ENCODE data around the gene MVB12B.

MVB12B gene

GRCh38 chr9:126440940-126441339, 114.3 kb downstream of the MVB12B start:
- Histone ChIP-seq H3K9me3 (ENCODE audit: insufficient read depth, low read length) (no peaks in the 10 kb centered on the region), H4K20me1 (ENCODE audit: insufficient read depth, low read length) (no peaks in the 10 kb centered on the region), H3K4me3 (ENCODE audit: low read length) (no peak overlapping the region), H3K4me1 (ENCODE audit: low read length) (peaks cover 19% of the 10 kb centered on the region), H3K4me2 (ENCODE audit: low read length) (no peak overlapping the region), H3K9ac (ENCODE audit: low read length) (no peak overlapping the region), H3K27ac (ENCODE audit: low read length) (no peak overlapping the region), H3K79me2 (ENCODE audit: low read length) (no peaks in the 10 kb centered on the region), H3K36me3 (replicated peaks; ENCODE audit: low read depth, low read length) (no peaks in the 10 kb centered on the region), H3K27me3 (ENCODE audit: low read depth, low read length) (peaks cover 18% of the 10 kb centered on the region; the same call in 1 of the 2 replicates), H2AFZ (ENCODE audit: low read depth, low read length) (no peak overlapping the region)
- TF ChIP-seq EZH2phosphoT487 (IDR thresholded peaks at IDR 0.05; ENCODE audit: low read depth) (no peak), CTCF (IDR thresholded peaks at IDR 0.05; ENCODE audit: low read depth, low read length) (no peak)

GRCh38 chr9:126442636-126443035, 116.0 kb downstream of the MVB12B start:
- no peaks in the 10 kb centered on the region for H4K20me1 ChIP-seq (ENCODE audit: insufficient read depth, low read length)
- no peaks in the 10 kb centered on the region for H3K9me3 ChIP-seq (ENCODE audit: insufficient read depth, low read length)
- no peak for TF ChIP-seq EZH2phosphoT487 (IDR thresholded peaks at IDR 0.05; ENCODE audit: low read depth)
- no peak for TF ChIP-seq CTCF (IDR thresholded peaks at IDR 0.05; ENCODE audit: low read depth, low read length)
- H3K4me3 ChIP-seq (ENCODE audit: low read length) = no peak overlapping the region
- no peak overlapping the region for H3K4me2 ChIP-seq (ENCODE audit: low read length)
- no peaks in the 10 kb centered on the region for H3K36me3 ChIP-seq (replicated peaks; ENCODE audit: low read depth, low read length)
- peaks cover 19% of the 10 kb centered on the region for H3K4me1 ChIP-seq (ENCODE audit: low read length)
- no peak overlapping the region for H2AFZ ChIP-seq (ENCODE audit: low read depth, low read length)
- no peaks in the 10 kb centered on the region for H3K79me2 ChIP-seq (ENCODE audit: low read length)
- H3K27me3 ChIP-seq (ENCODE audit: low read depth, low read length) = peaks cover 2% of the 10 kb centered on the region; the same call in 1 of the 2 replicates
- no peak overlapping the region for H3K27ac ChIP-seq (ENCODE audit: low read length)
- no peak overlapping the region for H3K9ac ChIP-seq (ENCODE audit: low read length)

DNA sequence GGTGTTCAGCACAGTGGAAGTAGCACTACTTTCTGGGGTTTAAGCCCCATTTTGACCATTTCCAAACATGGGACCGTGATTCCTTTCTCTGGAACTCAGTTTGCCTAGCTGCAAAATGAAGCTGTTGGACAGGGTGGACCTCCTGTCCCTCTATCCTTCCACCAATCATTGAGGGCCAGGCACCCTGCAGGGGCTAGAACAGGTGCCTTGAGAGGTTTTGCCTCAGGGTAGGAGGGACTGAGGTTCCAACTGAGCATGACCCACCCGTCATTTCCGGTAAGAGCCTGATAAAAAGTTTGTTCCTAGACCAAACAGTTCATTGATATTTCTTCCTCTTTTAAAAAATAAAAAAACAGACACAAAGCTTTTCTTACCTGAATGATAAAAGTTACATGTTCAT, 116.5 kb downstream of the MVB12B start:
- H2AFZ ChIP-seq (ENCODE audit: low read depth, low read length) = no peak overlapping the region
- no peak overlapping the region for H3K4me2 ChIP-seq (ENCODE audit: low read length)

DNA sequence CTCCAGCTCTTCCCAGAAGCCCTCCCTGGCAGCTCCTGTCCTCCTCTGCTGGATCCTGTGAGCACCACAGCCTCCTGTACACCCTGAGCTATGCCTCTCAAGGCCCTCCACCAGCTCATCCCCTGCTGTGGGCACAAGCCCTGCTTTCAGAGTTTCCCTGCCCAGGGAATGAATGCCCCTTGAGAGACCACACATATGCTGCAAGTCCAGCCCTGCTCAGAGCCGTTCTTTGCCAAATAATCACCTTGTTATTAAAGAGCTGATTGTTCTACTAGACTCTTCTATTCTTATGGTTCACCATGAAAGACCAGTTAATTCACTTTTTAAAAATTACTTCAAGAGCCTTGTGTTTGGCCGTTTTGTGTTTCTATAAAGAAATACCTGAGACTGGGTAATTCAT, 121.5 kb downstream of the MVB12B start:
- Histone ChIP-seq H4K20me1 (ENCODE audit: insufficient read depth, low read length) (no peaks in the 10 kb centered on the region), H3K4me3 (ENCODE audit: low read length) (no peak overlapping the region), H3K4me1 (ENCODE audit: low read length) (peaks cover 11% of the 10 kb centered on the region), H3K79me2 (ENCODE audit: low read length) (no peaks in the 10 kb centered on the region), H3K27me3 (ENCODE audit: low read depth, low read length) (0 out of 2 replicates have a peak, but pooled peaks cover 3% of the 10 kb centered on the region), H3K9me3 (ENCODE audit: insufficient read depth, low read length) (no peaks in the 10 kb centered on the region), H2AFZ (ENCODE audit: low read depth, low read length) (no peak overlapping the region), H3K36me3 (replicated peaks; ENCODE audit: low read depth, low read length) (no peaks in the 10 kb centered on the region), H3K4me2 (ENCODE audit: low read length) (no peak overlapping the region), H3K27ac (ENCODE audit: low read length) (no peak overlapping the region), H3K9ac (ENCODE audit: low read length) (no peak overlapping the region)
- TF ChIP-seq EZH2phosphoT487 (IDR thresholded peaks at IDR 0.05; ENCODE audit: low read depth) (no peak), CTCF (IDR thresholded peaks at IDR 0.05; ENCODE audit: low read depth, low read length) (no peak)

More for the DNA sequence above, 116.5 kb downstream of the MVB12B start:
- TF ChIP-seq CTCF (IDR thresholded peaks at IDR 0.05; ENCODE audit: low read depth, low read length) (no peak), EZH2phosphoT487 (IDR thresholded peaks at IDR 0.05; ENCODE audit: low read depth) (no peak)
- H3K9ac ChIP-seq (ENCODE audit: low read length) = no peak overlapping the region
- no peaks in the 10 kb centered on the region for H3K79me2 ChIP-seq (ENCODE audit: low read length)
- H3K9me3 ChIP-seq (ENCODE audit: insufficient read depth, low read length) = no peaks in the 10 kb centered on the region
- no peaks in the 10 kb centered on the region for H3K36me3 ChIP-seq (replicated peaks; ENCODE audit: low read depth, low read length)
- no peaks in the 10 kb centered on the region for H4K20me1 ChIP-seq (ENCODE audit: insufficient read depth, low read length)
- H3K4me3 ChIP-seq (ENCODE audit: low read length) = no peak overlapping the region
- no peak overlapping the region for H3K27ac ChIP-seq (ENCODE audit: low read length)
- no peaks in the 10 kb centered on the region for H3K27me3 ChIP-seq (ENCODE audit: low read depth, low read length)
- H3K4me1 ChIP-seq (ENCODE audit: low read length) = peaks cover 19% of the 10 kb centered on the region

Measured in OCI-LY3 (cell line).